Neuronal stem cell (in vitro differentiated cells): ENCODE results near the gene OR2T10.

Experiments
- DNase-seq: peaks from one replicate; pipeline ENCODE4 v3.0.0-alpha.2; 2013; ENCODE audit warnings: low spot score
- H2AFZ ChIP-seq: one replicate; pipeline ENCODE4 v1.6.1; 2013; ENCODE audit warnings: mild to moderate bottlenecking, low read length, inconsistent platforms
- H2AK5ac ChIP-seq: 2 replicates; pipeline ENCODE4 v1.6.1; 2013; ENCODE audit warnings: low read depth, mild to moderate bottlenecking, inconsistent platforms, low read length, moderate library complexity, mixed read lengths
- H2BK120ac ChIP-seq: 2 replicates; pipeline ENCODE4 v1.6.1; 2013; ENCODE audit warnings: low read depth, mild to moderate bottlenecking, inconsistent platforms, low read length, moderate library complexity, mixed read lengths
- H2BK12ac ChIP-seq: one replicate; pipeline ENCODE4 v1.6.1; 2013; ENCODE audit warnings: low read length, inconsistent platforms
- H2BK15ac ChIP-seq: 2 replicates; pipeline ENCODE4 v1.6.1; 2013; ENCODE audit warnings: mild to moderate bottlenecking, low read length, inconsistent platforms, mixed read lengths
- H2BK5ac ChIP-seq: one replicate; pipeline ENCODE4 v1.6.1; 2013; ENCODE audit warnings: inconsistent platforms, mild to moderate bottlenecking, low read length, moderate library complexity
- H3K14ac ChIP-seq: one replicate; pipeline ENCODE4 v1.6.1; 2013; ENCODE audit warnings: low read length, inconsistent platforms
- H3K18ac ChIP-seq: 2 replicates; pipeline ENCODE4 v1.6.1; 2013; ENCODE audit warnings: low read length, inconsistent platforms
- H3K23ac ChIP-seq: 2 replicates; pipeline ENCODE4 v1.6.1; 2013; ENCODE audit warnings: low read depth, mild to moderate bottlenecking, mixed read lengths, low read length, inconsistent platforms; ENCODE audit not compliant: poor library complexity
- H3K27ac ChIP-seq: replicated peaks from 3 replicates; pipeline ENCODE4 v1.5.1; 2013; ENCODE audit warnings: low read length, inconsistent platforms
- H3K27me3 ChIP-seq, 3 experiments: 2 replicates each; pipeline ENCODE4 v1.6.1; 2013; ENCODE audit warnings: low read length in 3 of 3, mild to moderate bottlenecking in 2 of 3, inconsistent platforms in 1 of 3, low read depth in 1 of 3, mixed read lengths in 1 of 3, moderate library complexity in 1 of 3; ENCODE audit not compliant: control insufficient read depth in 3 of 3, insufficient read depth in 3 of 3
- H3K36me3 ChIP-seq, 2 donors: replicated peaks in 1 of 2; 2 replicates each; pipeline ENCODE4 v1.6.1; 2013; ENCODE audit warnings: low read length in 2 of 2; ENCODE audit not compliant: control insufficient read depth in 2 of 2, insufficient read depth in 2 of 2
- H3K4ac ChIP-seq: 2 replicates; pipeline ENCODE4 v1.6.1; 2013; ENCODE audit warnings: inconsistent platforms, mild to moderate bottlenecking, low read length, moderate library complexity
- H3K4me1 ChIP-seq, 2 donors: 1 replicate in 1 of 2; 2 replicates in 1 of 2; pipeline ENCODE4 v1.6.1; 2013; ENCODE audit warnings: low read length in 2 of 2, low read depth in 1 of 2; ENCODE audit not compliant: control insufficient read depth in 2 of 2, insufficient read depth in 1 of 2
- H3K4me2 ChIP-seq: one replicate; pipeline ENCODE4 v1.6.1; 2013; ENCODE audit warnings: mild to moderate bottlenecking, low read length, inconsistent platforms; ENCODE audit not compliant: insufficient read depth, poor library complexity, severe bottlenecking
- H3K4me3 ChIP-seq, 2 donors: 2 replicates each; pipeline ENCODE4 v1.5.1; 2013; ENCODE audit warnings: low read length in 2 of 2, mild to moderate bottlenecking in 2 of 2, inconsistent platforms in 1 of 2, moderate library complexity in 1 of 2
- H3K79me1 ChIP-seq: one replicate; pipeline ENCODE4 v1.6.1; 2013; ENCODE audit warnings: low read depth, mild to moderate bottlenecking, inconsistent platforms, low read length, moderate library complexity
- H3K9ac ChIP-seq: one replicate; pipeline ENCODE4 v1.6.1; 2013; ENCODE audit warnings: mild to moderate bottlenecking, low read depth, low read length, inconsistent platforms; ENCODE audit not compliant: poor library complexity
- H3K9me3 ChIP-seq, 2 donors: replicated peaks in 1 of 2; 2 replicates each; pipeline versions ENCODE3 to v1.6.1; 2013; ENCODE audit warnings: low read length in 2 of 2, mild to moderate bottlenecking in 2 of 2, inconsistent platforms in 1 of 2, low read depth in 1 of 2, mixed read lengths in 1 of 2, moderate library complexity in 1 of 2; ENCODE audit not compliant: control insufficient read depth in 2 of 2, insufficient read depth in 1 of 2
- H4K8ac ChIP-seq: one replicate; pipeline ENCODE4 v1.6.1; 2013; ENCODE audit warnings: low read depth, mild to moderate bottlenecking, inconsistent platforms, low read length, moderate library complexity
- H4K91ac ChIP-seq: one replicate; pipeline ENCODE4 v1.6.1; 2013; ENCODE audit warnings: low read length, low read depth, mild to moderate bottlenecking, inconsistent platforms; ENCODE audit not compliant: poor library complexity
- WGBS, 2 donors: extraction: QIAGEN DNeasy Blood & Tissue Kit; methylation state at CpG; one replicate each; pipeline ENCODE4 v1.1.7; 2013; ENCODE audit warnings: missing lambda C conversion rate in 2 of 2, mixed read lengths in 1 of 2; ENCODE audit not compliant: insufficient read length in 2 of 2, insufficient replicate concordance in 1 of 2; ENCODE audit errors: extremely low coverage in 2 of 2; 5-methylcytosine and 5-hydroxymethylcytosine counted together

The OR2T10 gene

GRCh38 chr1:248618119-248618518 is 20.6 kb upstream of the OR2T10 start:
- no CpG with 5 or more reads among the region's 7 CpGs for WGBS, 2 donors
- Histone ChIP-seq H3K36me3 (no peaks in the 10 kb centered on the region), H3K9ac (no peak overlapping the region), H3K79me1 (no peaks in the 10 kb centered on the region), H3K4me3 (no peak overlapping the region), H2AK5ac (no peak overlapping the region), H3K4me2 (no peak overlapping the region), H3K4me1 (no peaks in the 10 kb centered on the region), H2BK15ac (no peak overlapping the region), H3K27me3 (no peaks in the 10 kb centered on the region), H3K4ac (no peak overlapping the region), H3K14ac (no peak overlapping the region), H2BK120ac (no peak overlapping the region), H3K27ac (no peak overlapping the region), H2BK5ac (no peak overlapping the region), H3K9me3 (peaks cover 0 to 18% of the 10 kb centered on the region in 2 donors), H4K8ac (no peak overlapping the region), H3K23ac (no peak overlapping the region), H2BK12ac (no peak overlapping the region), H2AFZ (no peak overlapping the region), H4K91ac (no peak overlapping the region), H3K18ac (no peak overlapping the region)
- DNase-seq: no peak

GRCh38 chr1:248613742-248614141 is 16.2 kb upstream of the OR2T10 start:
- H2BK15ac ChIP-seq: no peak overlapping the region
- no peak overlapping the region for H3K4me3 ChIP-seq
- H2AFZ ChIP-seq: no peak overlapping the region
- no peak overlapping the region for H2BK5ac ChIP-seq
- DNase-seq: no peak
- no peaks in the 10 kb centered on the region for H3K79me1 ChIP-seq
- no peak overlapping the region for H3K9ac ChIP-seq
- H2BK120ac ChIP-seq: no peak overlapping the region
- no peak overlapping the region for H3K18ac ChIP-seq
- no peak overlapping the region for H2BK12ac ChIP-seq
- H4K91ac ChIP-seq: no peak overlapping the region
- no peaks in the 10 kb centered on the region for H3K4me1 ChIP-seq
- no peak overlapping the region for H3K4me2 ChIP-seq
- H3K27me3 ChIP-seq: no peaks in the 10 kb centered on the region
- H4K8ac ChIP-seq: no peak overlapping the region
- no peak overlapping the region for H2AK5ac ChIP-seq
- H3K36me3 ChIP-seq: no peaks in the 10 kb centered on the region
- no peak overlapping the region for H3K14ac ChIP-seq
- H3K4ac ChIP-seq: no peak overlapping the region
- no peak overlapping the region for H3K23ac ChIP-seq
- H3K9me3 ChIP-seq: peaks cover 0 to 18% of the 10 kb centered on the region in 2 donors
- H3K27ac ChIP-seq: no peak overlapping the region
- no CpG with 5 or more reads among the region's 1 CpG for WGBS, 2 donors

- no peak overlapping the region for H3K18ac ChIP-seq
- WGBS, 2 donors: no CpG with 5 or more reads among the region's 4 CpGs
- no peak overlapping the region for H3K4ac ChIP-seq
Observed at GRCh38 chr1:248611883-248612414, 14.4 kb upstream of the OR2T10 start.

GRCh38 chr1:248610301-248610700 is 12.8 kb upstream of the OR2T10 start:
- Histone ChIP-seq H3K4ac (no peak overlapping the region), H3K14ac (no peak overlapping the region), H2BK12ac (no peak overlapping the region), H3K4me1 (no peaks in the 10 kb centered on the region), H2BK120ac (no peak overlapping the region), H3K18ac (no peak overlapping the region), H3K9ac (no peak overlapping the region), H3K27ac (no peak overlapping the region), H4K91ac (no peak overlapping the region), H3K79me1 (no peaks in the 10 kb centered on the region), H4K8ac (no peak overlapping the region), H3K4me3 (no peak overlapping the region), H3K36me3 (no peaks in the 10 kb centered on the region), H3K23ac (no peak overlapping the region), H2BK15ac (no peak overlapping the region), H2AFZ (no peak overlapping the region), H3K4me2 (no peak overlapping the region), H3K27me3 (peaks cover 0 to 3% (median 0%) of the 10 kb centered on the region in 3 experiments), H2BK5ac (no peak overlapping the region), H2AK5ac (no peak overlapping the region), H3K9me3 (peaks cover 0 to 16% of the 10 kb centered on the region in 2 donors)
- no CpG with 5 or more reads among the region's 3 CpGs for WGBS, 2 donors
- DNase-seq: no peak

More at GRCh38 chr1:248611883-248612414, 14.4 kb upstream of the OR2T10 start:
- Histone ChIP-seq H2BK12ac (no peak overlapping the region), H3K14ac (no peak overlapping the region), H3K27me3 (peaks cover 0 to 3% (median 0%) of the 10 kb centered on the region in 3 experiments), H3K9ac (no peak overlapping the region), H3K36me3 (no peaks in the 10 kb centered on the region), H2BK5ac (no peak overlapping the region), H3K4me2 (no peak overlapping the region), H4K91ac (no peak overlapping the region), H3K23ac (no peak overlapping the region), H2BK120ac (no peak overlapping the region), H3K4me3 (no peak overlapping the region), H3K27ac (no peak overlapping the region), H3K9me3 (peaks cover 0 to 13% of the 10 kb centered on the region in 2 donors), H2AK5ac (no peak overlapping the region), H3K4me1 (no peaks in the 10 kb centered on the region), H2BK15ac (no peak overlapping the region), H2AFZ (no peak overlapping the region), H4K8ac (no peak overlapping the region), H3K79me1 (no peaks in the 10 kb centered on the region)
- DNase-seq: no peak
